Stomach smooth muscle (tissue), 2 donors: ENCODE measurements around the gene ARL6IP1.
"Not testable (repeated sequence)": the region's sequence is repeated elsewhere in the genome, so short reads cannot be mapped to it uniquely, and the experiment has no call there.

Experiments used
- H3K27ac ChIP-seq: one replicate; pipeline ENCODE4 v1.7.0; 2013; ENCODE audit warnings: mild to moderate bottlenecking, low read length, inconsistent platforms
- H3K27me3 ChIP-seq, 2 donors: one replicate each; pipeline ENCODE4 v1.7.0; 2013; ENCODE audit warnings: low read length in 2 of 2; ENCODE audit not compliant: insufficient read depth in 2 of 2, control insufficient read depth in 1 of 2
- H3K36me3 ChIP-seq, 2 donors: one replicate each; pipeline ENCODE4 v1.7.0; 2013; ENCODE audit warnings: low read length in 2 of 2; ENCODE audit not compliant: control insufficient read depth in 2 of 2, insufficient read depth in 2 of 2
- H3K4me1 ChIP-seq: one replicate; pipeline ENCODE4 v1.7.0; 2013; ENCODE audit warnings: low read length; ENCODE audit not compliant: control insufficient read depth, insufficient read depth
- H3K4me3 ChIP-seq, 2 donors: one replicate each; pipeline ENCODE4 v1.7.0; 2013; ENCODE audit warnings: low read length in 2 of 2
- H3K9ac ChIP-seq, 2 donors: one replicate each; pipeline ENCODE4 v1.7.0; 2013; ENCODE audit warnings: low read length in 2 of 2, mild to moderate bottlenecking in 1 of 2
- H3K9me3 ChIP-seq, 2 donors: one replicate each; pipeline ENCODE4 v1.7.0; 2013; ENCODE audit warnings: low read length in 2 of 2; ENCODE audit not compliant: control insufficient read depth in 2 of 2
- donor health status: healthy.
- donor health status: Pancreatic carcinoma.

The ARL6IP1 gene

DNA sequence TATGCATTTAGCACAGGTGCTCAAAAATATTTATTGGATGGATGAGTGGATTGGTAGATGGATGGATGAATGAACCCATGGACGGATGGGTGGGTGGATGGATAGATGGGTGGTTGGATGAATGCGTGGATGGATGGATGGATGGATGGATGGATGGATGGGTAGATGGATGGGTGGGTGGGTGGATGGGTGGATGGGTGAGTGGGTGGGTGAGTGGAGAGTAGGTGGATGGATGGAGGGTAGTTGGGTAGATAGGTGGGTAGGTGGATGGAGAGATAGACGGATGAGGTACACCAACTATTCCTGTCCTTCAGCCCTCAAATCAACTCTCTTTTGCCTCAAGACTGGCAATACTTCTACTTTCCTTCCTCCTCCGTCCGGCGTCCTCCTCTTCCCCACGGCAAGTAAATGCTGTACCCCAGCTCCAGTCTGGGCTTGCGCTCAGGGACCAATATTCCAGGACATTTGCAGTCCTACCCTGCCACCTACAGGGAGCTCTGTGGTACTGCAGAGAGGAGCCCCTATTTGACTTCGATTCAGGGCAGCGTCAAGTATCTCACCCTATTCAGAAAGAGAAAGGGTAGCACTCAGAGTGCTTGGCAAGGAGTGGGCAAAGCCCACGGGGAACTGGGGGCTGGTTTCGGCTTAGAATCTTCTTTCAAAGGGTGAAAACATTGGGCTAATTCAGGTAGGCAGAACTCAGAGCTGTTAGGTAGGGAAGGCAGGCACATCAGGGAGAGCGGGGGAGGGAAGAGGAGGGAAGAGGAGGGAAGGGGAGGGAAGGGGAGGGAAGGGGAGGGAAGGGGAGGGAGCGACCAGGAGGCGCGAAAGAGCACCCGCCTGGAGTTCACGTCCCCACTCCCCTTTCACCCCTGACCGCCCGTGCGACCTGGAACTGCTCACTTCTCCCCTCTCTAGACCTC, 41.5 kb downstream of the ARL6IP1 start:
- not testable (repeated sequence) for H3K4me1 ChIP-seq, H3K4me3 ChIP-seq, H3K36me3 ChIP-seq, H3K9ac ChIP-seq, H3K9me3 ChIP-seq, H3K27ac ChIP-seq, H3K27me3 ChIP-seq

DNA sequence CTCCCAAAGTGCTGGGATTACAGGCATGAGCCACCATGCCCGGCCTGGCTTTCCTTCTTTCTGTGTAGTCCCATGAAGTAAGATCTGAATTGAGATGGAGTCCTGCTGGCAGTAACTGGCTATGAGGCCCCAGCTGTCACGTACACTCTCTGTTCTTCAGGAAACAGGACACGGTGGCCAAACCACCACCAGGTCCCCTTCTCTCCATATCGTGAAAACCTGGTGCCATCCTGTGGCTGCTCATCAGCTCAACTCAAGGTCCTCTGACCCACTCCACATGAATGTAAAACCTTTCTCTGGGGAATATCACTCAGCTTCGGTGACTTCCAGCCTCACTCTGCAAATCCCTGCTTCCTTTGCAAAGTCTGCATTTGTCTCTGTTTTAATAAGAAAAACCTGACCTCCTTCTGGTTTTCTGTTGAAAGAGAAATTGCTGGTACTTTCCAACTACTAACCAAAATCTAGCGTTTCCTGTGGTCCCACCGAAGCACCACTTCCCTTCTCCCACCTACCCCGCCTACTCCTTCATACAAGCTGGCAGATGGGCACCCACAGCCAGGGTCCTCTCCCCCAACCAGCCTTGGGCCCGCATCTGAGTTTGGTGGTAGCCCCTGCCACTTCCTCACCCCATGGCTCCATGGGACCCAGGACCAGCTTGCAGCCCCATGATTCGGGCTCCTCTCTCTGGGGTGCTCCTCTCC, 43.2 kb downstream of the ARL6IP1 start:
- not testable (repeated sequence) for H3K27me3 ChIP-seq, H3K9ac ChIP-seq, H3K36me3 ChIP-seq, H3K4me1 ChIP-seq, H3K4me3 ChIP-seq, H3K27ac ChIP-seq, H3K9me3 ChIP-seq

DNA sequence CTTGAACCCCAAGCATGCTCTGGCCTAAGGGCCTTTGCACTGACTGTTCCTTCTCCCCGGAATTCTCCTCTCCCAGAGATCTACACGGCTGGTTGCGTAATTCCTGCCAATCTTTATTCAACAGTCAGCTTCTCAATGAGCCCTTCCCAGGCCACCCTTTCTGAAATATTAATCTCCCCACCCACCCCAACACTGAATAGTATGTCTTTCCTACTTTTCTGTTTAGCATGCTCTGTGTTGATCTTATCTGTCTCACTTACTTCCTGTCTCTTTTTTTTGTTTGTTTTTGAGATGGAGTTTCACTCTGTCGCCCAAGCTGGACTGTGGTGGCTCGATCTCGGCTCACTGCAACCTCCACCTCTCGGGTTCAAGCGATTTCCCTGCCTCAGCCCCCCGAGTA, 44.7 kb downstream of the ARL6IP1 start:
- not testable (repeated sequence) for H3K27ac ChIP-seq, H3K4me3 ChIP-seq, H3K9ac ChIP-seq, H3K4me1 ChIP-seq, H3K36me3 ChIP-seq, H3K27me3 ChIP-seq, H3K9me3 ChIP-seq

DNA sequence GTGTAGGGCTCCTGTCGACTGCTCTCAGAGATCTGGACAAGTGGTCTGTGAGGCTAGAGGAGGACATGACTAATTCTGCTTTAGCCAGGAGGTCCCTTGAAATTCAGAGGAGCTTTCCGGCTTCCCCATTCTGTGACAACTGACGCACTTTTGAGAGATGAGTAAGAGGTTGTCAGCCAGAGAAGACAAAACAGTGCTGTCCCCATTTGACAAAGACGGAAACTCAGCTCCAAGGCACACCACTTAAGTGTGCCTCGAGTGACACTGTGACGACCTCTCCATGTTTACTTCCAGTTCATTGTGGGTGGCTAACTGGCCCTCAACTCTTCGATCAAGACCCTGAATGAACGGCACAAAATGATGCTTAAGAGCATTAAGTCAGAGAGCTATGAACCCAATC, 58.5 kb downstream of the ARL6IP1 start:
- H3K4me1 ChIP-seq, H3K4me3 ChIP-seq, H3K27ac ChIP-seq, H3K9me3 ChIP-seq, H3K9ac ChIP-seq, H3K36me3 ChIP-seq, H3K27me3 ChIP-seq: not testable (repeated sequence)
